Common myeloid progenitor, CD34-positive (primary cell): ENCODE results near the gene ANKRD13B.
A peak's percentile ranks its signal among the peaks of the same experiment; 100 is the strongest.

Experiments used
- CTCF ChIA-PET: fragments of 350-600 bp; sonication (Branson Sonifier 250); formaldehyde crosslinking; loops from one replicate; lab custom pipeline; 2021; ENCODE audit warnings: antibody characterized with exemption; lab: Charles Lee
- POLR2A ChIA-PET: fragments of 350-600 bp; sonication (Branson Sonifier 250); formaldehyde crosslinking; loops from one replicate; lab custom pipeline; 2021; ENCODE audit warnings: antibody characterized with exemption; lab: Charles Lee
- DNase-seq, 3 donors: peaks; one replicate each; pipeline versions ENCODE4 v3.0.0 to v3.0.0-alpha.2; 2013
- H3K27ac ChIP-seq, 2 experiments: 1 replicate in 1 of 2; 2 replicates in 1 of 2; pipeline ENCODE4 v1.7.0; 2013; ENCODE audit warnings: inconsistent platforms in 2 of 2, low read length in 2 of 2, mild to moderate bottlenecking in 2 of 2, low read depth in 1 of 2, moderate library complexity in 1 of 2; ENCODE audit not compliant: severe bottlenecking in 2 of 2, insufficient read depth in 1 of 2, poor library complexity in 1 of 2
- H3K27me3 ChIP-seq, 5 experiments: replicated peaks in 2 of 5; 1 replicate in 3 of 5; 2 replicates in 2 of 5; pipeline versions ENCODE4 v1.6.1 to v1.7.0; 2013; ENCODE audit warnings: low read length in 4 of 5, mild to moderate bottlenecking in 2 of 5, moderate library complexity in 2 of 5, inconsistent platforms in 1 of 5; ENCODE audit not compliant: insufficient read depth in 5 of 5, control insufficient read depth in 4 of 5
- H3K36me3 ChIP-seq, 4 experiments: 1 replicate in 2 of 4; 2 replicates in 2 of 4; pipeline versions ENCODE4 v1.6.1 to v1.7.0; 2013; ENCODE audit warnings: low read length in 3 of 4, control low read depth in 1 of 4, mild to moderate bottlenecking in 1 of 4; ENCODE audit not compliant: control insufficient read depth in 4 of 4, insufficient read depth in 4 of 4
- H3K4me1 ChIP-seq, 4 experiments: 1 replicate in 3 of 4; 2 replicates in 1 of 4; pipeline versions ENCODE4 v1.6.1 to v1.7.1; 2013; ENCODE audit warnings: low read length in 3 of 4, mild to moderate bottlenecking in 3 of 4, control low read depth in 1 of 4, inconsistent platforms in 1 of 4, moderate library complexity in 1 of 4; ENCODE audit not compliant: control insufficient read depth in 4 of 4, insufficient read depth in 4 of 4; ENCODE audit errors: control extremely low read depth in 1 of 4
- H3K4me3 ChIP-seq, 7 experiments: 1 replicate in 4 of 7; 2 replicates in 3 of 7; pipeline versions ENCODE4 v1.5.1 to v1.7.0; 2013; ENCODE audit warnings: mild to moderate bottlenecking in 7 of 7, low read length in 6 of 7, moderate library complexity in 6 of 7, inconsistent platforms in 2 of 7, low read depth in 2 of 7, control low read depth in 1 of 7; ENCODE audit not compliant: insufficient read depth in 4 of 7, control insufficient read depth in 1 of 7; ENCODE audit errors: extremely low read depth in 1 of 7
- H3K9me3 ChIP-seq, 5 experiments: 1 replicate in 4 of 5; 2 replicates in 1 of 5; pipeline versions ENCODE4 v1.6.1 to v1.7.1; 2013; ENCODE audit warnings: low read length in 4 of 5, mild to moderate bottlenecking in 2 of 5, inconsistent platforms in 1 of 5, low read depth in 1 of 5, moderate library complexity in 1 of 5; ENCODE audit not compliant: control insufficient read depth in 4 of 5, insufficient read depth in 2 of 5; ENCODE audit errors: control extremely low read depth in 1 of 5
- WGBS: methylation state at CpG from one replicate; pipeline ENCODE4 v1.1.5; 2013; ENCODE audit not compliant: insufficient coverage; 5-methylcytosine and 5-hydroxymethylcytosine counted together

Gene ANKRD13B

DNA sequence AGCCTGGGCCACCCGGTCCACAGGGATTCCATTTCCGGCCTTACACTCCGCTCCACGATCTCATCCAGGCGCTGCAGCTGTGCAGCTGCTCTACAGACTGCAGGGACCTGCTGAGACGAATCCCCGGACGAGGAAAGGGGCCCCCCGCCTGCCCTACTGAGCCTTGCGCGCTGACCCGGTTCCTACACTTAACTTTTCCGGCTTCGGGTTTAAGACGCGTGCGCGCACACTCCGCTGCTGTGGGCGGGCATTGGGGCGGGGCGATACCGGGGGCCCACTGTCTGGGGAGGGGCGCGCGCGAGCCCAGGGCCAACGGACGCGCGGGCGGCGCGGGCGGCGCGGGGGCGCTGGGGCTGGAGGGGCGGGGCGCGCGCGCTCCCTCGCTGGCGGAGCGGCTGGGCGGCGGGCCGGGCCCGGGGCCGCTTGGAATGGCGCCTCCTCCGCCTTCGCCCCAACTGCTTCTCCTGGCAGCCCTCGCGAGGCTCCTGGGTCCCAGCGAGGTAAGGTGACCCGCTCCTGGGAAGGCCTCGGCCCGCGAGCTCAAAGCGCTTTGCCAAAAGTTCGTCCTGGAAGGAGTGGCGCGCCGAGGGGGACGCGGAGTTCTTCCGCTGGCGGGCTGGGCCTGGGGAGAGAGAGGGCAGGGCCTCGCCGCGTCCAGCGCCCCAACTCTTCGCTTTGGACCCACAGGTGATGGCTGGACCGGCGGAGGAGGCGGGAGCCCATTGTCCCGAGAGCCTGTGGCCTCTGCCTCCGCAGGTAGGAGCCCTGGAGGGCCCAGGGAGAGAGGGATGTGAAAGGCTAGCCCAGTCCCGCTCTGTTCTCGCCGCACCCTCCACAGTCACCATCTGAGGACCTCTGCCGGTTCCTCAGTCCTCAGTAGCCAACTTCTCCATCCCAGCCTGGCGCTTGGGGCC, 24.3 kb upstream of the ANKRD13B start, which contains the start of gene TP53I13:
Gene TP53I13, plus strand, starts transcription at position 371 of the 914 bp plus-strand sequence. Its CDS starts 58 bp downstream, at position 429.
- peak; percentile 80 to 91 (median 87) for DNase-seq
- H3K4me3 ChIP-seq = peak within 1 kb of the TSS; percentile 53 to 91 (median 77)
- H3K27ac ChIP-seq = peak within 1 kb of the TSS; percentile 54 to 81
- WGBS = under 1% methylated on average over 42 of the region's 85 CpGs
- H3K36me3 ChIP-seq = peaks cover 0 to 20% (median 11%) of the 10 kb centered on the region in 4 experiments
- CTCF ChIA-PET = interaction anchor here (0.8 to 5.9 kb wide), 15 partner anchors 8 to 362 kb away, joined by 3 to 36 read pairs (median 4); partner anchors contain the start of gene ANKRD13B
- peaks cover 3 to 61% (median 48%) of the 10 kb centered on the region in 4 experiments for H3K4me1 ChIP-seq
- no peaks in the 10 kb centered on the region for H3K9me3 ChIP-seq
- H3K27me3 ChIP-seq = no peaks in the 10 kb centered on the region
- POLR2A ChIA-PET = interaction anchor here (0.6 kb wide), 1 partner anchor 51 kb away, joined by 3 read pairs; no protein-coding TSS in a partner anchor

DNA sequence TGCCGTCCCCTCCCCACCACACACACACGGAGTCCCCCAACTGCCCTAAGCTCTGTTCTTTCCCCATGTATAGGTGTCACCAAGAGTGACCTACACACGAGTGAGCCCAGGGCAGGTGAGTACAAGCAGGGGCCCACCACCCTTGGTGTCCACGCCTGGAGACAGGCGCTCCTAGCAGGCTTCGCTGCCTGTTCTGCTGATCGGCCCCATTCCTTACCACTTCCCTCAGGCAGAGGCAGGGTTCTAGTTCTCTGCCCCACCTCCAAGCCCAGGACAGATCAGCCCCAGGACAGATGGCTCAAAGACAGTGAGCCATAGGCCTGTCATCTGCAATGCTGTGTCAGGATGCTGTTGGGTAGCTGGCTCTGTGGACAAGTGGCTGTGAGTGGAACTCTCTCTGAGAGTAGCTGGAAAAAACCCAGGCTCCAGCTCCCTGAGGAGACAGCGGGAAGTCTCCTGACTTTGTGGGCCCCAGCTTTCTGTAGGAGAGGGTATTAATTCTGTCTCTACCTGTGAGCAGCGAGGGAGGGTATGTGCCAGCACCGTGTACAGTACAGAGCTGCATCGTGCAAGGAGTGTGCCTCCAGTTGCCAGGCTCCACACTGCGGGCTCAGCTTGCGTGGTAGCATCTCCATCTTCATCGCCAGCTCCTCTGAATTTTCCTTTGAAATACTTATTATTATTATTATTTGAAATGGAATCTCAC, 23.5 kb upstream of the ANKRD13B start:
- CTCF ChIA-PET = interaction anchor here (0.6 to 5.9 kb wide), 15 partner anchors 9 to 199 kb away, joined by 3 to 36 read pairs (median 4); partner anchors contain the start of gene ANKRD13B

DNA sequence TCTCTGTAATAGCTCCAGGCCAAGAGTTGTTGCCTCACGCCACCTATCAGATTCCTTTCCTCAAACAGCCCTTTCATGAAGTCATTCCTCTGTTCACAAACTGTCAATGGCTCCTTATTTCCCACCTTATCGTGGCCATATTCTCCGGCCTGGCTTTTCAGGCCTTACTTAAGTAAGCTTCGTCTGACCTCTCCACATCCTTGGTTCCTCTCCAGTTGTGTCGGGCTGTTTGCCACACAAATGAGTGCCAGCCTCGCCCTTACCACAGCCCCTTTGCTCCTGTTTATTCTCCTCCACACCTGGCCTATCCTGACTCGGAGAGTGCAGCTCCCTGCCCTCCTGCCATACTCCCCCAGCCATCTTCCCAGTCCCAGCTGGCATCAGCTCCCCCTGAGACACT, 22.4 kb upstream of the ANKRD13B start:
- POLR2A ChIA-PET = no interaction called here
- no peak overlapping the region for H3K27ac ChIP-seq
- no peak for DNase-seq
- CTCF ChIA-PET = interaction anchor here (1.0 to 5.9 kb wide), 9 partner anchors 9 to 200 kb away, joined by 3 to 36 read pairs (median 5); partner anchors contain the start of gene ANKRD13B
- H3K27me3 ChIP-seq = no peaks in the 10 kb centered on the region
- H3K9me3 ChIP-seq = no peaks in the 10 kb centered on the region
- H3K4me1 ChIP-seq = peaks cover 0 to 44% (median 37%) of the 10 kb centered on the region in 4 experiments
- 97% methylated on average over 7 of the region's 7 CpGs for WGBS
- H3K4me3 ChIP-seq = no peak overlapping the region
- peaks cover 0 to 40% (median 26%) of the 10 kb centered on the region in 4 experiments for H3K36me3 ChIP-seq

More for the DNA sequence above, 23.5 kb upstream of the ANKRD13B start:
- H3K4me3 ChIP-seq = peak overlapping the region; percentile 23 to 91 (median 77)
- POLR2A ChIA-PET = interaction anchor here (0.6 kb wide), 1 partner anchor 51 kb away, joined by 3 read pairs; no protein-coding TSS in a partner anchor
- H3K27ac ChIP-seq = peak overlapping the region; percentile 54 to 81
- H3K9me3 ChIP-seq = no peaks in the 10 kb centered on the region
- H3K27me3 ChIP-seq = no peaks in the 10 kb centered on the region
- H3K4me1 ChIP-seq = peaks cover 1 to 55% (median 42%) of the 10 kb centered on the region in 4 experiments
- WGBS = 57% methylated on average over 5 of the region's 14 CpGs
- peaks cover 0 to 28% (median 18%) of the 10 kb centered on the region in 4 experiments for H3K36me3 ChIP-seq
- no peak for DNase-seq

DNA sequence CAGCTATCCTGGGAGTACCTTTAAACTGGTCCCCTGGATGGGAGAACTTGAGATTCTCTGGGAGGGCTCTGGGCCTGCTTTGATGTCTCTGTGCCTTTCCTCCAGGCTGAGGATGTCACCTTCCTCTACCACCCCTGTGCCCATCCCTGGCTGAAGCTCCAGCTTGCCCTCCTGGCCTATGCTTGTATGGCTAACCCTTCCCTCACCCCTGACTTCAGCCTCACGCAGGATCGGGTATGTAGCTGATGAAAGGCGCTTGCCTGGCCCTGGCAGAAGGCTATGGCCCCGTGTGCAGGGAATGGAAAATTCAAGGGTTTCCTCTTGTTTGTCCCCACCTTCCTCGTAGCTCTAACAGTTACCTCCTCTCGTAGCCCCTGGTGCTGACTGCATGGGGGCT, 21.4 kb upstream of the ANKRD13B start:
- peaks cover 0 to 49% (median 32%) of the 10 kb centered on the region in 4 experiments for H3K36me3 ChIP-seq
- CTCF ChIA-PET = interaction anchor here (0.9 to 15.9 kb wide), 8 partner anchors 10 to 45 kb away, joined by 3 to 179 read pairs (median 18); partner anchors contain the start of gene ANKRD13B
- no peak overlapping the region for H3K27ac ChIP-seq
- H3K4me3 ChIP-seq = no peak overlapping the region
- WGBS = 92% methylated on average over 6 of the region's 6 CpGs
- no peak for DNase-seq
- POLR2A ChIA-PET = no interaction called here
- H3K9me3 ChIP-seq = no peaks in the 10 kb centered on the region
- no peaks in the 10 kb centered on the region for H3K27me3 ChIP-seq
- H3K4me1 ChIP-seq = peaks cover 0 to 35% (median 27%) of the 10 kb centered on the region in 4 experiments

DNA sequence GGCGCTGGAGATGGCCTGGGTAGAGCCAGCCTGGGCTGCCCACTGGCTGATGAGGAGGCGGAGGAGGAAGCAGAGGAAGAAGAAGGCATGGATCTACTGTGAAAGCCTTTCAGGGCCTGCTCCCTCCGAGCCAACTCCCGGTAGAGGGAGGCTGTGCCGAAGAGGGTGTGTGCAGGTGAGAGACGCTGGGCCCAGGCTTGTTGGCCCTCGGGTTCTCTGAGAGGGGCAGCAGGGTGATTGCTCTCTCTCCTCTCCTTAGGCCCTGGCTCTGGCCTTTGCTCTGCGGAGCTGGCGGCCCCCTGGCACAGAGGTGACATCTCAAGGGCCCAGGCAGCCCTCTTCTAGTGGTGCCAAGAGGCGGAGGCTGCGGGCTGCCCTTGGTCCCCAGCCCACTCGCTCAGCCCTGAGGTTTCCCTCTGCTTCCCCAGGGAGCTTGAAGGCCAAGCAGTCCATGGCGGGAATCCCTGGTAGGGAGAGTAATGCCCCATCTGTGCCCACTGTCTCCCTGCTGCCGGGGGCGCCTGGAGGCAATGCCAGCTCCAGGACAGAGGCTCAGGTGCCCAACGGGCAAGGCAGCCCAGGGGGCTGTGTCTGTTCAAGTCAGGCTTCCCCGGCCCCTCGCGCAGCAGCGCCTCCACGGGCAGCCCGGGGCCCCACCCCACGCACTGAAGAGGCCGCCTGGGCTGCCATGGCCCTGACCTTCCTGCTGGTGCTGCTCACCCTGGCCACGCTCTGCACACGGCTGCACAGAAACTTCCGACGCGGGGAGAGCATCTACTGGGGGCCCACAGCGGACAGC, 20.9 kb upstream of the ANKRD13B start:
- Histone ChIP-seq H3K4me1 (peaks cover 0 to 32% (median 26%) of the 10 kb centered on the region in 4 experiments), H3K27ac (no peak overlapping the region), H3K27me3 (no peaks in the 10 kb centered on the region), H3K4me3 (no peak overlapping the region), H3K36me3 (peaks cover 0 to 55% (median 38%) of the 10 kb centered on the region in 4 experiments), H3K9me3 (no peaks in the 10 kb centered on the region)
- WGBS = 84% methylated on average over 23 of the region's 30 CpGs
- no peak for DNase-seq
- ChIA-PET CTCF (interaction anchor here (0.9 to 15.9 kb wide), 11 partner anchors 9 to 202 kb away, joined by 3 to 179 read pairs (median 11); partner anchors contain the start of gene ANKRD13B), POLR2A (no interaction called here)
